GM21515 (cell line): ENCODE data around the gene ANHX.

ENCODE experiments used
- ATAC-seq: cut with Tn5 transposase; IDR thresholded peaks from one replicate; pipeline ENCODE4 v1.9.1; 2021; ENCODE audit not compliant: unreplicated experiment

Gene ANHX

GRCh38 chr12:133203344-133204263 lies 32.1 kb downstream of the ANHX start:
- ATAC-seq: no peak

- ATAC-seq: no peak
Measured at GRCh38 chr12:133202493-133203343, 33.0 kb downstream of the ANHX start.

GRCh38 chr12:133201888-133202287 lies 33.8 kb downstream of the ANHX start:
- no peak for ATAC-seq

- ATAC-seq: no peak
Measured at GRCh38 chr12:133192847-133193246, 42.8 kb downstream of the ANHX start.

GRCh38 chr12:133190176-133190575 lies 45.5 kb downstream of the ANHX start:
- no peak for ATAC-seq

- ATAC-seq: peak; percentile 93
Measured at GRCh38 chr12:133181238-133181959, 54.3 kb downstream of the ANHX start, which contains the start of gene ZNF268. Gene ZNF268, plus strand, starts transcription at chr12:133181495. Its CDS starts 503 bp downstream, at chr12:133181998.

- no peak for ATAC-seq
Measured at GRCh38 chr12:133180669-133181068, 55.0 kb downstream of the ANHX start.

GRCh38 chr12:133174901-133175300 lies 60.8 kb downstream of the ANHX start:
- ATAC-seq: no peak

- no peak for ATAC-seq
Measured at GRCh38 chr12:133172491-133172890, 63.2 kb downstream of the ANHX start.
